GM13976 (cell line): Measurements from ENCODE around the gene ASMT.
A peak's percentile ranks its signal among the peaks of the same experiment; 100 is the strongest.

ENCODE experiments used
- DNase-seq: peaks from one replicate; pipeline ENCODE4 v3.0.0; 2012; ENCODE audit warnings: low spot score
- CTCF ChIP-seq: IDR thresholded peaks from 2 replicates; pipeline ENCODE4 v1.5.1; 2012; ENCODE audit warnings: borderline replicate concordance, mild to moderate bottlenecking; ENCODE audit not compliant: insufficient read depth; ENCODE audit errors: extremely low read depth, missing control alignments, control extremely low read depth
- in situ Hi-C: fragments of 300-500 bp; cut with MboI; formaldehyde crosslinking; loops from one replicate; pipeline ENCODE4 v1.12.0; 2022; ENCODE audit warnings: low sequenced_read_pairs, mixed read lengths, inconsistent platforms; ENCODE audit not compliant: unreplicated experiment

ASMT gene

GRCh38 chrX:1582686-1583437, 32.0 kb upstream of the ASMT start:
- TF ChIP-seq CTCF = no peak
- DNase-seq = peak; percentile 78
- in situ Hi-C loops = no loop called here

- in situ Hi-C loops = no loop called here
- no peak for DNase-seq
- no peak for TF ChIP-seq CTCF
These were observed 30.4 kb upstream of the ASMT start for GRCh38 chrX:1584237-1585011.

GRCh38 chrX:1587161-1587560, 27.7 kb upstream of the ASMT start:
- in situ Hi-C loops = no loop called here
- no peak for TF ChIP-seq CTCF
- DNase-seq = peak; percentile 50

GRCh38 chrX:1589356-1590130, 25.3 kb upstream of the ASMT start:
- no peak for DNase-seq
- in situ Hi-C loops = no loop called here
- no peak for TF ChIP-seq CTCF

- DNase-seq = peak; percentile 98
- in situ Hi-C loops = no loop called here
These were observed 23.6 kb upstream of the ASMT start, which contains the start of gene AKAP17A for GRCh38 chrX:1591102-1591862. TSS of gene AKAP17A (plus strand) at chrX:1591604. CDS start at chrX:1593463, 1,859 bp downstream.

More at GRCh38 chrX:1591102-1591862, 23.6 kb upstream of the ASMT start, which contains the start of gene AKAP17A:
- peak; percentile 17 for TF ChIP-seq CTCF
